HG02798 (cell line): ENCODE data around the gene UBR7.
"Not testable (repeated sequence)": the region's sequence is repeated elsewhere in the genome, so short reads cannot be mapped to it uniquely, and the experiment has no call there.

Source experiments
- ATAC-seq: cut with Tn5 transposase; IDR thresholded peaks from one replicate; pipeline ENCODE4 v1.9.1; 2021; ENCODE audit warnings: mild to moderate bottlenecking; ENCODE audit not compliant: unreplicated experiment, poor library complexity

The UBR7 gene

GRCh38 chr14:93186466-93186865 is 20.6 kb upstream of the UBR7 start:
- no peak for ATAC-seq

GRCh38 chr14:93186956-93187355 is 20.1 kb upstream of the UBR7 start:
- ATAC-seq = no peak

GRCh38 chr14:93195316-93195999 is 11.6 kb upstream of the UBR7 start:
- no peak for ATAC-seq

DNA sequence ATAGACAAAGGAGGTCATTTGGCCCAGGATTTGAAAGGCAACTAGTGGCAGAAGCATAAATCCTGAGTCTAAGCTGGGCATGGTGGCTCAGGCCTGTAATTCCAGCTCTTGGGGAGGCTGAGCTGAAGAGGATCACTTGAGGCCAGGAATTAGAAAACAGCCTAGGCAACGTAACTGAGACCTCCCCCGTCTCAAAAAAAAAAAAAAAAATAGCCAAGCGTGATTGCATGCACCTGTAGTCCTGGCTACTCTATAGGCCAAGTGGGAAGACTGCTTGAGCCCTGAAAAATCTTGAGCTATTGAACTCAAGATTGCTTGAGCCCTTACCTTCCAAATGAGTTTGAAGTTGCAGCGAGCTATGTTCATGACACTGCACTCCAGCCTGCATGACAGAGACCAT is 8.0 kb upstream of the UBR7 start:
- no peak for ATAC-seq

DNA sequence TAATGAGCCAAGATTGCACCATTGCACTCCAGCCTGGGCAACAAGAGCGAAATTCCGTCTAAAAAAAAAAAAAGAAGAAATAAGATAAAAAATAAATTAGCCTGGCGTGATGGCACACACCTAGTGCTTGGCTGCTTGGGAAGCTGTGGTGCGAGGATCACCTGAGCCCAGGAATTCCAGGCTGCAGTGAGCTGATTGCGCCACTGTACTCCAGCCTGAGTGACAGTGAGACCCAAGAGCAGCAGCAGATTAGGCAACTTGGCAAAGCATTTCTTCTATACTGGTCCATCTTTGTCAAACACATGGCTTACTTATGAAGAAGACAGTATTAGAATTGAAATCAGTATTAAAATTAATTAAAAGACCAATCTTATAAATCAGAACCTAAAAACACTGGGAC is 6.5 kb upstream of the UBR7 start:
- ATAC-seq = no peak

- ATAC-seq = no peak
Observed at GRCh38 chr14:93201155-93201704, 5.8 kb upstream of the UBR7 start.

DNA sequence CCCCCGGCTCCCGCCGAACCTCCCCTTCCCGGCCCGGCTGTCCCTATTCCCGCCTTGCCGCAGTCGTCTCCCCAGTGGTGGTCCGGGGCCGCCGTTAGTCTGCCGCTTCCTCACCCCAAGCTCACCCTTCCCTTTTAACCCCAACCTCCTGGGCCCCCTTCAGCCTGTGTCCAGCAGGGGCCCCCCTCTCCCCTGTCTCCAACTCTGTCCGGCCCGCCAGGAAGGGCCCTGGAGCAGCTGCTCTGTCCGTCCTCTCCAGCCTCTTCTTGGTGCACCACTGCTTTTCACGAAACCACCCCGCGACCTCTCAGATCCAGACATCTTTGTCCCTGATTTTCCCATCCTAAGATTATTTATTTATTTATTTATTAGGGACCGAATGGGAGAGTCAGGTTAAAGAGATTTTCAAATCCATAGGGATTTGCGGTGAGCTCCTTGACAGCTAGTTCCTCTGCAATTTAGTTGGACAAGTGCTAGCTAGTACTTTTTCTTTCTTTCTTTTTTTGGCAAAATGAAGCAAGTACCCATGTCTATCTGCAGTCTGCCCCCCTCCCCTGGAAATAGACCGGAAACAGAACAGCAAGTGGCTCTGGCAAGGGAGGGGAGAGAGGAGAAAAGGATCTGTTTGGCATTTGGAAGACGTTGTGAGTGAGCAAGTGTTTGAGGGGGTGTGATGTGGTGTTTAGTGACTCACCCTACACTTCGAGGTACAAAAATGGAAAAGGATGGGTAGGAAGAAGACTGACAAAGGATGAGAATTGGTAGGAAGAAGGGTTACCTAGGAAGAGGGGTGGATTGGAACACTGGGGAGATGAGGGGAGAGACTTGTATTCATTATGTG is 632 bp downstream of the UBR7 start:
- ATAC-seq = peak; percentile 39

- peak; percentile 80 for ATAC-seq
Observed at GRCh38 chr14:93212432-93212831, 5.4 kb downstream of the UBR7 start.

- ATAC-seq = no peak
Observed at GRCh38 chr14:93214598-93214997, 7.5 kb downstream of the UBR7 start.

DNA sequence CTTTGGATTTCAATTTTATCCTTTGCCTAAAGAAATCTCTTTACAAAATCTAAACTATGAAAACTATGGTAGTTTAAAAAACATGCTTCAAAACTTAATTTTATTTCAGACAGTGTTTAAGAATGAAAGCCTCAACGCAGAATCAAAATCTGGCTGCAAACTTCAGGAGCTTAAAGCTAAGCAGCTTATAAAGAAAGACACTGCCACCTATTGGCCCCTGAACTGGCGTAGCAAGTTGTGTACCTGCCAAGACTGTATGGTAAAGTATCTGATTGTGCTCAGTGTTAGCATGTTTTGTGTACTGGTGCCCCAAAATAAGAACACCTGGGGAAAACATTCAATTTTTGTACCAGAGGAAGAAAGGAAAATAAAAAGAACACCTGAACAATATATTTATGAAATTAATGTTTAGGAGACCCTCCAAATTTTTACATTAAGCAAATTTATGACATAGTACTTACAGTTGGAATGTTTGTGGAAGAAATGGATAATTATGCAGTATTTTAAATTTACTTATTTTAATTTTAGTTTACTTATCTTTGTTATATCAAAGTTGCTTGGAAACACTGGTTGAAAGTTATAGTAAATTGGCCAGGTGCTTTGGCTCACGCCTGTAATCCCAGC is 12.2 kb downstream of the UBR7 start:
- peak; percentile 66 for ATAC-seq

DNA sequence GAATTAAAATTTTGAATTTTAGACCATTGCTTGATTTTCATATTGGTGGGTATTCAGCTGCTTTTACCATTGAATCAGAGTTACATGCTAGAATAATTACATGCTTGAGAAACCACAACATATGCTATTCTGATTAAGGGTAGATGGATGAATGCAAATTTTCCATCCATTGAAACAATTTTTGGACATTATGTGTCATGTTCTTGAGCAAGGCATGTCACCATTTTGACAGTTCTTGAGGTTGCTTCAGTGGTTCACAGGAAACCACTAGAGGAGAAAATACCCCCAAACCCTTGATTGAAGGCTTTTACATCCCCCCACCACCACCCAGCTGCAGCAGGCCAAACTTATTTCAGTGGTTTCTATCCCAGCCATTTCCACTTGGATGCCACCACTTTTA is 13.5 kb downstream of the UBR7 start:
- no peak for ATAC-seq

DNA sequence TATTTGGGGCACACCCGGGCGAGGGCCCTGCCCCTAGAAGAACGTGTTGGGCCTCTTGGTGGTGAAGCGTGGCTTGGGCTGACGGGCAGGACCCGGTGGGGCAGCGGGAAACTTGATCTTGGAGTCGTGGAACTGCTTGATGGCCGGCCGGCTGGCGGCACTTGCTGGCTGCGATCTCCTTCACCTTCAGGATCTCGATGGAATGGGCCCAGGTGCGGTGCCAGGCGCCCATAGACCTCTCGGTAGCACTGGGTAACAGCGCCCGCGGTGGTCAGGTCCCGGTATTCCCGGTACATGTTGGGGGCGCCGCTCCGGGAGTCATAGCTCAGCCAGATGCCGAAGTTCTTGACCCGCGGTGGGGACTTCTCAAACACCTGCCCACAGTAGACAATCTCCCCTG is 16.5 kb downstream of the UBR7 start:
- ATAC-seq = no peak

- ATAC-seq = no peak
Observed at GRCh38 chr14:93228550-93228949, 21.5 kb downstream of the UBR7 start.

- no peak for ATAC-seq
Observed at GRCh38 chr14:93230539-93230938, 23.5 kb downstream of the UBR7 start.

- no peak for ATAC-seq
Observed at GRCh38 chr14:93231129-93231979, 24.3 kb downstream of the UBR7 start.

GRCh38 chr14:93232159-93232558 is 25.1 kb downstream of the UBR7 start:
- no peak for ATAC-seq

DNA sequence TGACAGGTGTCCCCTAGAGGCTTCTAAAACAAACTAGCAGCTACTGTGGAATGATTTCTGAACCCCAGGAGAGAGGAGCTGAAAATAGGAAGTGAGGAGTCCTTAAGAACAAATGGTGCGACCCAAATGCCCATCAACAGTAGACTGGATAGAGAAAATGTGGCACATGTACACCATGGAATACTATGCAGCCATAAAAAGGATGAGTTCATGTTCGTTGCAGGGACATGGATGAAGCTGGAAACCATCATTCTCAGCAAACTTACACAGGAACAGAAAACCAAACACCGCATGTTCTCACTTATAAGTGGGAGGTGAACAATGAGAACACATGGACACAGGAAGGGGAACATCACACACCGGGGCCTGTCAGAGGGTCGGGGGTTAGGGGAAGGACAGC is 26.0 kb downstream of the UBR7 start:
- not testable (repeated sequence) for ATAC-seq

DNA sequence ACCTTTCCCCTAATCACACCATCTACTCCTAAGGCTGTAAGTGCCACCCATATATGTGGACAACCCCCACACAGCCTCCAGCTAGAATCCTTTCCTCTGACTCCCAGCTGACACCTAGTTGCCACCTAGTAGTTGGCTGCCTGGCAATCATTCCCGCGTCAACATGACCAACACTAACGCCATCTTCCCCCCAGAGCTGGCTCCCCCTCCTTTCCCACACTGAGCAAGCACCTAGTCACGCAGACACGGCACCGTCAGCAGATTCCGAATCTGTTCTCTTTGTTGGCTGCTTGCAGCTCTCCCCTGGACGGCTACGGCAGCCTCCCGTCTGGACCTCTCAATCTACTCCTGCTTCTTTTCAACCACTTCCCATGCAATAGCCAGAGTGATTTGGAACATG is 27.7 kb downstream of the UBR7 start:
- ATAC-seq = no peak

DNA sequence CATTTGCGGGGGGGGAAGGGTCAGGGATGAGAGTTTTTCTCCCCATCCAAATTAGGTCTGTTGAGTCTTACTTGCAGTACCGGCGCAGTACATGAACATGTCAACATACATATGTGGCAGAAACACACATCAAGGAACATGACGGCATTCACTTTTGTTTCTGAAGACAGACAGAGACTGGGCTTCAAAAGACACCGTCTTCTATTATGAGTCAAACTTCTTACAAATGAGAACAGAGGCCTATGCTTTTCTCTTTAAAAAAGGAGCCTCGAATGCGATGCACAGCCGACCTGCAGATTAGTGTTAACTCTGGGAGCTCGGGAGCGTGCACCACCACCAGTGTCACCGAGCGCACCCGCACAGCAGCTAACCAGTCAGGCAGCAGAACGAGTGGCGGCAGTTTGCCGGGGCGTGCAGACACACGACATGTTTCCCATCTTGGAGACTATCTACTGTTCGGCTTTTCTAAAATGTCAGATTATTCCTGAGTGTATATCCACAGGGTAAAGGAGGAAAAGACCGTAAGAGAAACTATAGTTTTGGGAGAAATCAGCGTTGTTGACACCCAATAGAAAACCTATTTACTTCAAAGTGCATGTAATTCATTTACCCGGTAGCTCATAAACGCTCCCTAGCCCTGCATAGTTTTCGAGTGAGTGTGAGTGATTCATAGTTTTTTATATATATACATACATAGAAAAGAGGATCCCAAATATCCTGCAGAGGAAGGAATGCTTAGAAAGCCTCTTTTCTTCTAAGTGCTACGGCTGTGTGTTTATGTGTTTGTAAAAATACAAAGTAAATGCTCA is 33.0 kb downstream of the UBR7 start:
- no peak for ATAC-seq

DNA sequence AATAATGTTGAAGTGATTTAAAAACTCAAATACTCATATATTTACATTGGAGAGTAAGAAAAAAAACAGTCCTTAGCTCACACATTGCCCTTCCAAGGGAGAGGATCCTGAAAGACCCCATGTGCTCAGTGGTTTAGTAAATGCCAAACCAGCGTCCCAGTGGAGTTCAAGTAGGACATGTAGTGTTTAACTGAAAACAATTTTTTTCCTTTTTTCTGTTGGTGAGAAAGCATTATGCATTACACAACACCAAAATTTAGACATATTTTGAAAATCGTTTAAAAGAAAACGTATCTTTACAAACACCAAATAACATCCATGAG is 33.6 kb downstream of the UBR7 start:
- no peak for ATAC-seq
